HepG2 (cell line): ENCODE results near the gene SLC20A1. TPM values are rescaled to one million over a fixed set of nuclear protein-coding genes. Genes with fewer than 3 reads are reported as not detected.

Experiments
- ATAC-seq: fragments of 200-7000 bp; cut with Tn5 transposase; 3 replicates; pipeline ENCODE4 v1.9.1; 2020; ENCODE audit warnings: mild to moderate bottlenecking, moderate library complexity
- BruUV-seq: library from RNA; stranded (reverse); fragments of 400-500 nt; replicated peaks from 2 replicates; lab custom pipeline; 2021; lab: Mats Ljungman, UMichigan
- CTCF ChIA-PET: fragments of 300-600 bp; formaldehyde crosslinking; extraction: SDS; loops from one replicate; lab custom pipeline; 2021; ENCODE audit warnings: low total read pairs, inconsistent platforms, low intra/inter-chr PET ratio; lab: Yijun Ruan, JAX
- POLR2A ChIA-PET: fragments of 350-600 bp; sonication (Branson Sonifier 250); formaldehyde crosslinking; loops from one replicate; lab custom pipeline; 2020; ENCODE audit warnings: antibody characterized with exemption, inconsistent platforms; lab: Yijun Ruan, JAX
- DNase-seq: peaks from one replicate; pipeline ENCODE4 v3.0.0-alpha.2; 2015; ENCODE audit warnings: low spot score
- FAIRE-seq: peaks from 3 replicates; lab custom pipeline; 2011; peaks lifted over from hg19 to GRCh38; lab: Jason Lieb, UNC
- H2AFZ ChIP-seq: one replicate; pipeline ENCODE4 v1.6.1; 2011; ENCODE audit warnings: low read length, inconsistent platforms
- H3K27ac ChIP-seq: fragments of 300-600 bp; 3 replicates; pipeline ENCODE4 v1.8.0; 2011; ENCODE audit warnings: mixed run types, mild to moderate bottlenecking, mixed read lengths, low read length, inconsistent platforms; ENCODE audit not compliant: insufficient read depth; ENCODE audit errors: extremely low read length
- H3K27me3 ChIP-seq, 2 experiments: fragments of 200-600 bp in 1 of 2; 2 replicates in 1 of 2; 3 replicates in 1 of 2; pipeline versions ENCODE4 v1.6.0 to v1.8.0; 2011; ENCODE audit warnings: low read length in 2 of 2, mild to moderate bottlenecking in 2 of 2, moderate library complexity in 2 of 2, inconsistent platforms in 1 of 2; ENCODE audit not compliant: insufficient read depth in 2 of 2, control insufficient read depth in 1 of 2
- H3K36me3 ChIP-seq, 2 experiments: fragments of 200-600 bp in 1 of 2; replicated peaks in 1 of 2; 2 replicates in 1 of 2; 3 replicates in 1 of 2; pipeline versions ENCODE4 v1.5.1 to v1.8.0; 2011; ENCODE audit warnings: low read length in 2 of 2, inconsistent platforms in 1 of 2; ENCODE audit not compliant: insufficient read depth in 2 of 2, control insufficient read depth in 1 of 2
- H3K4me1 ChIP-seq: 2 replicates; pipeline ENCODE4 v1.5.1; 2012; ENCODE audit warnings: low read length, inconsistent platforms; ENCODE audit not compliant: insufficient read depth
- H3K4me2 ChIP-seq: 2 replicates; pipeline ENCODE4 v1.6.0; 2011; ENCODE audit warnings: low read depth, low read length, inconsistent platforms
- H3K4me3 ChIP-seq, 3 experiments: fragments of 200-600 bp in 1 of 3; sonication (generic), shearing (Covaris generic) in 1 of 3; replicated peaks in 1 of 3; 2 replicates each; pipeline ENCODE4 v1.5.1; 2011 to 2016; ENCODE audit warnings: low read length in 3 of 3, inconsistent platforms in 2 of 3, low read depth in 2 of 3, mild to moderate bottlenecking in 2 of 3, control low read depth in 1 of 3, mixed read lengths in 1 of 3; ENCODE audit not compliant: insufficient read depth in 1 of 3
- H3K79me2 ChIP-seq: one replicate; pipeline ENCODE4 v1.6.1; 2011; ENCODE audit warnings: low read length, inconsistent platforms; ENCODE audit not compliant: insufficient read depth
- H3K9ac ChIP-seq: 2 replicates; pipeline ENCODE4 v1.6.0; 2011; ENCODE audit warnings: mild to moderate bottlenecking, low read depth, low read length, inconsistent platforms; ENCODE audit not compliant: insufficient read depth
- H3K9me3 ChIP-seq: 2 replicates; pipeline ENCODE4 v1.5.1; 2012; ENCODE audit warnings: mild to moderate bottlenecking, low read length
- H4K20me1 ChIP-seq: 2 replicates; pipeline ENCODE4 v1.6.0; 2011; ENCODE audit warnings: inconsistent platforms, mild to moderate bottlenecking, low read length, moderate library complexity; ENCODE audit not compliant: insufficient read depth
- ARHGAP35 ChIP-seq: sonication (generic); formaldehyde crosslinking; IDR thresholded peaks from 2 replicates; pipeline ENCODE4 v1.9.0; 2022; ENCODE audit warnings: mild to moderate bottlenecking, inconsistent platforms, moderate library complexity, missing genetic modification reagents, borderline replicate concordance
- ATF7-NPFF ChIP-seq: sonication (generic); formaldehyde crosslinking; IDR thresholded peaks from 2 replicates; pipeline ENCODE4 v1.8.1; 2023; ENCODE audit warnings: mild to moderate bottlenecking, low read depth, missing genetic modification reagents, moderate library complexity
- EHMT2 ChIP-seq: fragments of 200-600 bp; sonication (generic); IDR thresholded peaks from 2 replicates; pipeline ENCODE4 v1.7.0; 2017; ENCODE audit warnings: antibody characterized with exemption, low read depth, low read length, borderline replicate concordance
- ELF1 ChIP-seq: sonication (generic); formaldehyde crosslinking; IDR thresholded peaks from 2 replicates; pipeline ENCODE4 v1.4.0; 2020; ENCODE audit warnings: missing genetic modification reagents
- JARID2 ChIP-seq: sonication (generic); formaldehyde crosslinking; IDR thresholded peaks from 2 replicates; pipeline ENCODE4 v1.8.1; 2023; ENCODE audit warnings: missing genetic modification reagents, inconsistent platforms; ENCODE audit not compliant: insufficient replicate concordance
- MLLT10 ChIP-seq: sonication (generic); formaldehyde crosslinking; IDR thresholded peaks from 2 replicates; pipeline ENCODE4 v1.4.0; 2020; ENCODE audit warnings: missing genetic modification reagents
- NKX3-1 ChIP-seq: sonication (generic); formaldehyde crosslinking; IDR thresholded peaks from 2 replicates; pipeline ENCODE4 v1.5.0; 2020; ENCODE audit warnings: missing genetic modification reagents
- SP140L ChIP-seq: sonication (generic); formaldehyde crosslinking; IDR thresholded peaks from 2 replicates; pipeline ENCODE4 v1.4.0; 2020; ENCODE audit warnings: missing genetic modification reagents, borderline replicate concordance
- ZNF33B ChIP-seq: sonication (generic); formaldehyde crosslinking; IDR thresholded peaks from 2 replicates; pipeline ENCODE4 v1.5.1; 2020; ENCODE audit warnings: mild to moderate bottlenecking, missing genetic modification reagents
- WGBS: methylation state at CpG from one replicate; pipeline ENCODE4 v1.1.6; 2017; ENCODE audit warnings: low lambda C conversion rate; 5-methylcytosine and 5-hydroxymethylcytosine counted together
- in situ Hi-C: cut with HindIII; loops from 2 replicates; pipeline ENCODE4 v1.10.0; 2017; ENCODE audit warnings: low pct_unique_long_range_greater_than_20kb; ENCODE audit not compliant: extremely low pct_ligation_motif_present
- intact Hi-C: fragments of 100-400 bp; cut with micrococcal nuclease; formaldehyde crosslinking; loops from one replicate; pipeline ENCODE4 v1.10.0; 2022; ENCODE audit not compliant: unreplicated experiment
- polyA plus RNA-seq, 8 experiments: library from polyadenylated mRNA; depleted of rRNA in 3 of 8; stranded (reverse) in 7 of 8; unstranded in 1 of 8; fragments of >200 nt; fragmentation: Illumina TruSeq in 4 of 8; extraction: Trizol in 4 of 8; gene quantifications; 2 replicates each; pipeline versions ENCODE4 v1.2.1 to v1.2.3, GENCODE V29; 2011 to 2016; ENCODE audit warnings: low read depth in 4 of 8, missing spikeins in 1 of 8, mixed read lengths in 1 of 8; ENCODE audit not compliant: insufficient read depth in 1 of 8
- total RNA-seq, 5 experiments: library from RNA; depleted of rRNA; stranded (reverse); fragments of >200 nt; fragmentation: Illumina TruSeq; extraction: Trizol; gene quantifications; 2 replicates each; pipeline ENCODE4 v1.2.3, GENCODE V29; 2016; ENCODE audit warnings: low read depth in 1 of 5
- TF ChIP-seq, protein P1 (sequence below): sonication (generic); formaldehyde crosslinking; IDR thresholded peaks from 2 replicates; pipeline ENCODE4 v1.5.1; 2020; ENCODE audit warnings: mild to moderate bottlenecking, missing genetic modification reagents, borderline replicate concordance
- TF ChIP-seq, protein P2 (sequence below): sonication (generic); formaldehyde crosslinking; IDR thresholded peaks from 2 replicates; pipeline ENCODE4 v1.5.0; 2020; ENCODE audit warnings: mild to moderate bottlenecking, missing genetic modification reagents
- TF ChIP-seq, protein P3 (sequence below): sonication (generic); formaldehyde crosslinking; conservative IDR thresholded peaks from 2 replicates; pipeline ENCODE4 v1.4.0; 2020; ENCODE audit warnings: missing genetic modification reagents
- TF ChIP-seq, protein P4 (sequence below): sonication (generic); formaldehyde crosslinking; conservative IDR thresholded peaks from 2 replicates; pipeline ENCODE4 v1.5.0; 2020; ENCODE audit warnings: missing genetic modification reagents

Gene SLC20A1
- total and polyA plus RNA-seq, 2 of the 13 experiments (the other 11 are each of a cell fraction or from before 2014, with no cell fraction given): 54.0 to 85.9 TPM

DNA sequence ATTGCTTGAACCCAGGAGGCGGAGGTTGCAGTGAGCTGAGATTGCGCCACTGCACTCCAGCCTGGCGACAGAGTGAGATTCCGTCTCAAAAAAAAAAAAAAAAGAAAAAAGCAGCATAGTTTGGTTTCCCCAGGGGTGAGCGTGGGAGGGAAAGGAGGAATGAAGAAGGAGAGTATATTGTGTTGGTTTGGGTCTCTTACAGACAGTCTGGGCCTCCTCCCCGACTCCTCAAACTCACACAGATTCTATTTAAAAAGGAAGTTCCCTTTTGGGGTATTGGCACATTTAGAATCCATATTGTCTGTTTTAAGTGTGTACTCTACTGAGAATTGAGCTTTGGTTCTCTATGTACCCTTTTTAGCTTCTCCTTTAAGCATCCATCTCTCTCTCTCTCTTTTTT, 27.4 kb upstream of the SLC20A1 start:
- ChIA-PET POLR2A (no interaction called here), CTCF (no interaction called here)
- no peaks in the 10 kb centered on the region for H4K20me1 ChIP-seq
- H3K9ac ChIP-seq: no peak overlapping the region
- H3K4me3 ChIP-seq: no peak overlapping the region
- in situ Hi-C loops (no loop called here), intact Hi-C loops (loop anchor here (10.0 kb wide), 1 partner anchor 266 kb away; no protein-coding TSS in a partner anchor)
- H3K4me1 ChIP-seq: peaks cover 26% of the 10 kb centered on the region
- no peak overlapping the region for H3K27ac ChIP-seq
- peaks cover 2 to 3% of the 10 kb centered on the region in 2 experiments; a peak in 2 of 5 replicates for H3K27me3 ChIP-seq
- no peak for FAIRE-seq
- 39% methylated on average over 6 of the region's 6 CpGs for WGBS
- no peak for ATAC-seq
- H3K4me2 ChIP-seq: no peak overlapping the region
- H3K9me3 ChIP-seq: no peaks in the 10 kb centered on the region
- DNase-seq: no peak
- no TSS peak for BruUV-seq
- no peaks in the 10 kb centered on the region for H3K79me2 ChIP-seq
- no peak overlapping the region for H2AFZ ChIP-seq
- H3K36me3 ChIP-seq: no peaks in the 10 kb centered on the region
- TF ChIP-seq EHMT2: no peak
- TF ChIP-seq, protein P1, sequence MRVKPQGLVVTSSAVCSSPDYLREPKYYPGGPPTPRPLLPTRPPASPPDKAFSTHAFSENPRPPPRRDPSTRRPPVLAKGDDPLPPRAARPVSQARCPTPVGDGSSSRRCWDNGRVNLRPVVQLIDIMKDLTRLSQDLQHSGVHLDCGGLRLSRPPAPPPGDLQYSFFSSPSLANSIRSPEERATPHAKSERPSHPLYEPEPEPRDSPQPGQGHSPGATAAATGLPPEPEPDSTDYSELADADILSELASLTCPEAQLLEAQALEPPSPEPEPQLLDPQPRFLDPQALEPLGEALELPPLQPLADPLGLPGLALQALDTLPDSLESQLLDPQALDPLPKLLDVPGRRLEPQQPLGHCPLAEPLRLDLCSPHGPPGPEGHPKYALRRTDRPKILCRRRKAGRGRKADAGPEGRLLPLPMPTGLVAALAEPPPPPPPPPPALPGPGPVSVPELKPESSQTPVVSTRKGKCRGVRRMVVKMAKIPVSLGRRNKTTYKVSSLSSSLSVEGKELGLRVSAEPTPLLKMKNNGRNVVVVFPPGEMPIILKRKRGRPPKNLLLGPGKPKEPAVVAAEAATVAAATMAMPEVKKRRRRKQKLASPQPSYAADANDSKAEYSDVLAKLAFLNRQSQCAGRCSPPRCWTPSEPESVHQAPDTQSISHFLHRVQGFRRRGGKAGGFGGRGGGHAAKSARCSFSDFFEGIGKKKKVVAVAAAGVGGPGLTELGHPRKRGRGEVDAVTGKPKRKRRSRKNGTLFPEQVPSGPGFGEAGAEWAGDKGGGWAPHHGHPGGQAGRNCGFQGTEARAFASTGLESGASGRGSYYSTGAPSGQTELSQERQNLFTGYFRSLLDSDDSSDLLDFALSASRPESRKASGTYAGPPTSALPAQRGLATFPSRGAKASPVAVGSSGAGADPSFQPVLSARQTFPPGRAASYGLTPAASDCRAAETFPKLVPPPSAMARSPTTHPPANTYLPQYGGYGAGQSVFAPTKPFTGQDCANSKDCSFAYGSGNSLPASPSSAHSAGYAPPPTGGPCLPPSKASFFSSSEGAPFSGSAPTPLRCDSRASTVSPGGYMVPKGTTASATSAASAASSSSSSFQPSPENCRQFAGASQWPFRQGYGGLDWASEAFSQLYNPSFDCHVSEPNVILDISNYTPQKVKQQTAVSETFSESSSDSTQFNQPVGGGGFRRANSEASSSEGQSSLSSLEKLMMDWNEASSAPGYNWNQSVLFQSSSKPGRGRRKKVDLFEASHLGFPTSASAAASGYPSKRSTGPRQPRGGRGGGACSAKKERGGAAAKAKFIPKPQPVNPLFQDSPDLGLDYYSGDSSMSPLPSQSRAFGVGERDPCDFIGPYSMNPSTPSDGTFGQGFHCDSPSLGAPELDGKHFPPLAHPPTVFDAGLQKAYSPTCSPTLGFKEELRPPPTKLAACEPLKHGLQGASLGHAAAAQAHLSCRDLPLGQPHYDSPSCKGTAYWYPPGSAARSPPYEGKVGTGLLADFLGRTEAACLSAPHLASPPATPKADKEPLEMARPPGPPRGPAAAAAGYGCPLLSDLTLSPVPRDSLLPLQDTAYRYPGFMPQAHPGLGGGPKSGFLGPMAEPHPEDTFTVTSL: no peak
- TF ChIP-seq, protein P2, sequence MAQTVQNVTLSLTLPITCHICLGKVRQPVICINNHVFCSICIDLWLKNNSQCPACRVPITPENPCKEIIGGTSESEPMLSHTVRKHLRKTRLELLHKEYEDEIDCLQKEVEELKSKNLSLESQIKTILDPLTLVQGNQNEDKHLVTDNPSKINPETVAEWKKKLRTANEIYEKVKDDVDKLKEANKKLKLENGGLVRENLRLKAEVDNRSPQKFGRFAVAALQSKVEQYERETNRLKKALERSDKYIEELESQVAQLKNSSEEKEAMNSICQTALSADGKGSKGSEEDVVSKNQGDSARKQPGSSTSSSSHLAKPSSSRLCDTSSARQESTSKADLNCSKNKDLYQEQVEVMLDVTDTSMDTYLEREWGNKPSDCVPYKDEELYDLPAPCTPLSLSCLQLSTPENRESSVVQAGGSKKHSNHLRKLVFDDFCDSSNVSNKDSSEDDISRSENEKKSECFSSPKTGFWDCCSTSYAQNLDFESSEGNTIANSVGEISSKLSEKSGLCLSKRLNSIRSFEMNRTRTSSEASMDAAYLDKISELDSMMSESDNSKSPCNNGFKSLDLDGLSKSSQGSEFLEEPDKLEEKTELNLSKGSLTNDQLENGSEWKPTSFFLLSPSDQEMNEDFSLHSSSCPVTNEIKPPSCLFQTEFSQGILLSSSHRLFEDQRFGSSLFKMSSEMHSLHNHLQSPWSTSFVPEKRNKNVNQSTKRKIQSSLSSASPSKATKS (CRISPR knock-in tag): no peak
- no peak for TF ChIP-seq NKX3-1 (CRISPR knock-in tag)
- no peak for TF ChIP-seq ZNF33B
- no peak for TF ChIP-seq JARID2 (CRISPR knock-in tag)
- TF ChIP-seq SP140L (CRISPR knock-in tag): no peak
- no peak for TF ChIP-seq ARHGAP35 (CRISPR knock-in tag)
- no peak for TF ChIP-seq ELF1
- TF ChIP-seq, protein P3, sequence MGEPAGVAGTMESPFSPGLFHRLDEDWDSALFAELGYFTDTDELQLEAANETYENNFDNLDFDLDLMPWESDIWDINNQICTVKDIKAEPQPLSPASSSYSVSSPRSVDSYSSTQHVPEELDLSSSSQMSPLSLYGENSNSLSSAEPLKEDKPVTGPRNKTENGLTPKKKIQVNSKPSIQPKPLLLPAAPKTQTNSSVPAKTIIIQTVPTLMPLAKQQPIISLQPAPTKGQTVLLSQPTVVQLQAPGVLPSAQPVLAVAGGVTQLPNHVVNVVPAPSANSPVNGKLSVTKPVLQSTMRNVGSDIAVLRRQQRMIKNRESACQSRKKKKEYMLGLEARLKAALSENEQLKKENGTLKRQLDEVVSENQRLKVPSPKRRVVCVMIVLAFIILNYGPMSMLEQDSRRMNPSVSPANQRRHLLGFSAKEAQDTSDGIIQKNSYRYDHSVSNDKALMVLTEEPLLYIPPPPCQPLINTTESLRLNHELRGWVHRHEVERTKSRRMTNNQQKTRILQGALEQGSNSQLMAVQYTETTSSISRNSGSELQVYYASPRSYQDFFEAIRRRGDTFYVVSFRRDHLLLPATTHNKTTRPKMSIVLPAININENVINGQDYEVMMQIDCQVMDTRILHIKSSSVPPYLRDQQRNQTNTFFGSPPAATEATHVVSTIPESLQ (CRISPR knock-in tag): no peak
- TF ChIP-seq ATF7-NPFF (CRISPR knock-in tag): no peak
- no peak for TF ChIP-seq MLLT10 (CRISPR knock-in tag)
- TF ChIP-seq, protein P4, sequence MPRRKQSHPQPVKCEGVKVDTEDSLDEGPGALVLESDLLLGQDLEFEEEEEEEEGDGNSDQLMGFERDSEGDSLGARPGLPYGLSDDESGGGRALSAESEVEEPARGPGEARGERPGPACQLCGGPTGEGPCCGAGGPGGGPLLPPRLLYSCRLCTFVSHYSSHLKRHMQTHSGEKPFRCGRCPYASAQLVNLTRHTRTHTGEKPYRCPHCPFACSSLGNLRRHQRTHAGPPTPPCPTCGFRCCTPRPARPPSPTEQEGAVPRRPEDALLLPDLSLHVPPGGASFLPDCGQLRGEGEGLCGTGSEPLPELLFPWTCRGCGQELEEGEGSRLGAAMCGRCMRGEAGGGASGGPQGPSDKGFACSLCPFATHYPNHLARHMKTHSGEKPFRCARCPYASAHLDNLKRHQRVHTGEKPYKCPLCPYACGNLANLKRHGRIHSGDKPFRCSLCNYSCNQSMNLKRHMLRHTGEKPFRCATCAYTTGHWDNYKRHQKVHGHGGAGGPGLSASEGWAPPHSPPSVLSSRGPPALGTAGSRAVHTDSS (CRISPR knock-in tag): no peak
